Fibroblast of pulmonary artery (primary cell): ENCODE measurements around the gene CCDC126.

Experiments
- DNase-seq: peaks from one replicate; pipeline ENCODE4 v3.0.0-alpha.2; 2010; ENCODE audit warnings: low read depth
- H3K4me3 ChIP-seq: replicated peaks from 2 replicates; pipeline ENCODE4 v1.5.1; 2011; ENCODE audit warnings: low read depth, mild to moderate bottlenecking, control low read depth, low read length, moderate library complexity
- TF ChIP-seq, protein P1 (sequence below): IDR thresholded peaks from 2 replicates; pipeline ENCODE4 v1.5.1; 2011; ENCODE audit warnings: mild to moderate bottlenecking, control low read depth, low read length, inconsistent platforms; ENCODE audit errors: missing control alignments

The CCDC126 gene

DNA sequence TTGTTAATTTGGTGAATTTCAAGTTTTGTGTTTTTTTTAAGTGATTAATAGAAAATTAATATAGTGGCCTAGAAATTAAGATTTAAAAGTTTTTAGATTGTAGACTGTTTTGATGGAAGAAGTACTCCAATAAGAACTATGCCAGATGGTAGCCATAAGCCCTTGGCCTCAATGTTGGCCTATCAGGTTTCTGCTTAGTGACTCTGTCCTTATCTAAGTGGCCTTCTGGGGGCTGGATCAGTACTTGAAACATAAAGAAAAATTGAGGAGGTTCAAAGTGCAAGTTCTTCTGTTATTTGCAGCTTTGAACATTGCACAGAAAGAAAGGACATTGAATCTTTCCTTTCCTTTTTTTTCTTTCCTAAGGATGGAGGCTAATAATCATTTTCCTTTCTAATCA is 9.9 kb downstream of the CCDC126 start:
- no peak overlapping the region for H3K4me3 ChIP-seq
- no peak for DNase-seq
- TF ChIP-seq, protein P1, sequence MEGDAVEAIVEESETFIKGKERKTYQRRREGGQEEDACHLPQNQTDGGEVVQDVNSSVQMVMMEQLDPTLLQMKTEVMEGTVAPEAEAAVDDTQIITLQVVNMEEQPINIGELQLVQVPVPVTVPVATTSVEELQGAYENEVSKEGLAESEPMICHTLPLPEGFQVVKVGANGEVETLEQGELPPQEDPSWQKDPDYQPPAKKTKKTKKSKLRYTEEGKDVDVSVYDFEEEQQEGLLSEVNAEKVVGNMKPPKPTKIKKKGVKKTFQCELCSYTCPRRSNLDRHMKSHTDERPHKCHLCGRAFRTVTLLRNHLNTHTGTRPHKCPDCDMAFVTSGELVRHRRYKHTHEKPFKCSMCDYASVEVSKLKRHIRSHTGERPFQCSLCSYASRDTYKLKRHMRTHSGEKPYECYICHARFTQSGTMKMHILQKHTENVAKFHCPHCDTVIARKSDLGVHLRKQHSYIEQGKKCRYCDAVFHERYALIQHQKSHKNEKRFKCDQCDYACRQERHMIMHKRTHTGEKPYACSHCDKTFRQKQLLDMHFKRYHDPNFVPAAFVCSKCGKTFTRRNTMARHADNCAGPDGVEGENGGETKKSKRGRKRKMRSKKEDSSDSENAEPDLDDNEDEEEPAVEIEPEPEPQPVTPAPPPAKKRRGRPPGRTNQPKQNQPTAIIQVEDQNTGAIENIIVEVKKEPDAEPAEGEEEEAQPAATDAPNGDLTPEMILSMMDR = no peak

DNA sequence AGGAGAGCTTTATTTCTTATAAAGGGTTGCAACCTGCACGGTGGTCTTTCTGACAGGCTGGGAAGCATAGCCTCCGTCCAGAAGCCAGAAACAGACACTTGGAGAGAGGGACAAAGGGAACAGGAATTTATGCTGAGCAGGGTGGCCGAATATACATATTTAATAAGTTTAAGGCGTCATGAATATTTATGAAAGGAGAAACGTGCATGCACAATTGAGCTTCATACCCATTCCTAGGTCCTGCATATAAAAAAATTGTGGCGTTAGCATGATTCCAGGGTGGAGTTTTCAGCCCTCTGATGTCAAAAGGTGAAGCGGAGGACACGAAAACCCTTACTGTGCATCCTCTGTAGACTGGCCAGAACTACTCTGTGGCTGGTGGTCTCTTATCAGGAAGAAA is 10.7 kb downstream of the CCDC126 start:
- TF ChIP-seq, protein P1 = no peak
- no peak overlapping the region for H3K4me3 ChIP-seq
- no peak for DNase-seq

DNA sequence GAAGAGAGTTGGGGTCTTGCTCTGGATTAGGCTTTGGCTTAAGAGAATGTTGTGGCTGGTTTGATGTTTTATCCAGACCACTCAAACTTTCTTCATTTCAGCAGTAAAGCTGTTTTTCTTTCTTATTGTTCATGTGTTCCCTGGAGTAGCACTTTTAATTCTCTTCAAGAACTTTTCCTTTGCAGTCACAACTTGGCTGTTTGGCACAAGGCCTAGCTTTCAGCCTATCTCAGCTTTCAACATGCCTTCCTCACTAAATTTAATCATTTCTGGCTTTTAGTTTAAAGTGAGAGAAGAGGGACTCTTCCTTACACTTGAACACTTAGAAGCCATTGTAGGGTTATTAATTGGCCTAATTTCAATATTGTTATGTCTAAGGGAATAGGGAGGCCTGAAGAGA is 18.1 kb downstream of the CCDC126 start:
- no peak overlapping the region for H3K4me3 ChIP-seq
- TF ChIP-seq, protein P1 = no peak
- DNase-seq = peak; percentile 48

DNA sequence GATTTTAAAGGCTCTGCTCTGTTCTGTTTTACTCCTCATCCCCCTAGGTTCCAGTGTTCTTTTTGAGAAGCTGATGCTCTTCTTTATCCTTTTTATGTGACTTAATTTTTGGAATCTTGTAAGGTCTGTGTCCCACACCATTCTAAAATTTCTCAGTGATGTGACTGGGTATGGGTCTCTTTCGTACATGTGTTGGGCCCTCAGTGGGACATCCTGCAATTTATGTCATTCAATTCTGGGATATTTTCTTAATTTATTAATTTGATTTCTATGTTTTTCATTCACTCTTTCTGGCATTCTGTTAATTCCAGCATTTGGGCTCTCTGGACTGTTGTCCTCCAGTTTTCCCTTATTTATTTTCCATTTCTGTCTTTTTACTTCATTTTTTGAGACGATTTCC is 19.4 kb downstream of the CCDC126 start:
- H3K4me3 ChIP-seq = no peak overlapping the region
- DNase-seq = no peak
- TF ChIP-seq, protein P1 = no peak

DNA sequence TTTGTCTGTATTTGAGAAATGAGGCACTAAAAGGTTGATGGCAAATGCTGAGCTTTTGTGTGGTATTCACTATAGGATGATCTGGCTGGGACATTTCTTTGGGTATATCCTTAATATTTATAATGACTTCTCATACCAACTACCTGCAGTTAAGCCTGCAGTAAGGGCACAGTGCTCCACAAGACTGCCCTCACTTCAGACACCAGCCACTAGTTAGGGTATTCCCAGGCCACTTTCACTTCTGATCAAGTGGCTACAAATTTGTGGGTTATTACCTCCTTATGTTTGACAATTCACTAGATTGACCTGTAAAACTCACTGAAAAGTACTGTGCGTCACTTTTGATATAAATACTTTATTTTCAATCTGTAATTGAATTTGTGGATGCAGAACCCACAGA is 20.3 kb downstream of the CCDC126 start:
- DNase-seq = no peak
- TF ChIP-seq, protein P1 = no peak
- no peak overlapping the region for H3K4me3 ChIP-seq

DNA sequence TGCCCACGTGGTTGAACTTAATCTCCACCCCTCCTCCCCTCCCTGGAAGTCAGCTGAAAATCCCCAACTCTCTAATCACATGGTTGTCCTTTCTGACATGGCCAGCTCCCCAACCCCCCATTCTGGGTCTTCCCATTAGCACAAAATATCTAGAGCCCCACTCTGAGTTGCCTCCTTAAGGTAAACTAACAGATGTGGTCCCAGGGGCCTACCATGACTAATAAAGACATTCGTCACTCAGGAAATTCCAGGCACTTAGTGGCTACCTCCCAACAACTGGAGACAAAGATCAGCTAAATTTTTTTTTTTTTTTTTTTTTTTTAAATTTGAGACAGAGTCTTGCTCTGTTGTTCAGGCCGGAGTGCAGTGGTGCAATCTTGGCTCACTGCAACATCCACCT is 21.1 kb downstream of the CCDC126 start:
- DNase-seq = no peak
- H3K4me3 ChIP-seq = no peak overlapping the region
- TF ChIP-seq, protein P1 = no peak

DNA sequence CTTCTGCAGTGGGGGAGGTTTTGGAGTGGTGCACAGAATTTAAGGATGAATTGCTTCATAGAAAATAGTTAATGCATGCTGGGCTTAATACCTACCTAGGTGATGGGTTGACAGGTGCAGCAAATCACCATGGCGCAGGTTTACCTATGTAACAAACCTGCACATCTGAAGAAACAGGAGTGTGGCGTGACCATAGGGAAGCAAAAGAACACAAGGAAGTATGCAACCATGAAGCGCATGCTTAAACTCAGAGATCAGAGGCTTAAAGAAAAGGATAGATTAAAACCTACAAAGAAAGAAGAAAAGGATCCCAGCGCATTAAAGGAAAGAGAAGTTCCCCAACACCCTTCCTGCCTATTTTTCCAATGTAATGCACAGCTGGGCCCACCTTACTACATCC is 22.0 kb downstream of the CCDC126 start:
- H3K4me3 ChIP-seq = no peak overlapping the region
- DNase-seq = no peak
- TF ChIP-seq, protein P1 = no peak
